ENCODE data around the gene MAP3K6.

GRCh38 chr1:27338751-27339150, 28.0 kb downstream of the MAP3K6 start:
- TF ChIP-seq EZH2 (IDR thresholded peaks at IDR 0.05; ENCODE audit: low read length, unreplicated experiment) (no peak), CTCF (conservative IDR thresholded peaks at IDR 0.05; ENCODE audit: low read depth, low read length) (no peak)

All from PC-3 (cell line).